B cell (primary cell): ENCODE data around the gene CABLES2. TPM values are rescaled to one million over a fixed set of nuclear protein-coding genes. Genes with fewer than 3 reads are reported as not detected.

Experiments
- polyA plus RNA-seq: library from polyadenylated mRNA; depleted of rRNA; stranded (reverse); fragments of >200 nt; gene quantifications from 2 replicates; pipeline ENCODE4 v1.2.3, GENCODE V29; 2012
- total RNA-seq, 2 donors: library from RNA; stranded (reverse); fragments of 120-200 nt in 1 of 2; gene quantifications; 1 replicate in 1 of 2; 2 replicates in 1 of 2; pipeline versions ENCODE4 v1.2.3 to v1.2.4, GENCODE V29; 2013 to 2022

The CABLES2 gene
- total and polyA plus RNA-seq, 2 donors (not counting 1 experiment from before 2014, with no cell fraction given) = 4.8 to 8.2 TPM

Other genes with a start within 250 kb of the CABLES2 start
- gene MTG2, start 224.3 kb downstream of the CABLES2 start, total RNA-seq = 47.6 and 48.4 TPM in 2 replicates
- gene MTG2, start 224.3 kb downstream of the CABLES2 start, polyA plus RNA-seq = 24.9 and 29.6 TPM in 2 replicates
- gene HRH3, start 187.0 kb downstream of the CABLES2 start, total RNA-seq = not detected in 2 replicates
- gene HRH3, start 187.0 kb downstream of the CABLES2 start, polyA plus RNA-seq = not detected in 2 replicates
- 74.3 and 76.6 TPM in 2 replicates for gene OSBPL2, start 168.8 kb downstream of the CABLES2 start, total RNA-seq
- 28.1 and 53.3 TPM in 2 replicates for gene OSBPL2, start 168.8 kb downstream of the CABLES2 start, polyA plus RNA-seq
- 64.2 and 73.9 TPM in 2 replicates for gene ADRM1, start 104.3 kb downstream of the CABLES2 start, total RNA-seq
- gene ADRM1, start 104.3 kb downstream of the CABLES2 start, polyA plus RNA-seq = 63.3 and 87.2 TPM in 2 replicates
- gene LAMA5, start 40.0 kb downstream of the CABLES2 start, total RNA-seq = 83.5 and 89.7 TPM in 2 replicates
- 25.6 and 52.9 TPM in 2 replicates for gene LAMA5, start 40.0 kb downstream of the CABLES2 start, polyA plus RNA-seq
- 2,429 and 2,653 TPM in 2 replicates for gene RPS21, start 20.2 kb downstream of the CABLES2 start, total RNA-seq
- gene RPS21, start 20.2 kb downstream of the CABLES2 start, polyA plus RNA-seq = 9,603 and 17,028 TPM in 2 replicates
- not detected in 2 replicates for gene RBBP8NL, start 20.3 kb upstream of the CABLES2 start, total RNA-seq
- not detected in 2 replicates for gene RBBP8NL, start 20.3 kb upstream of the CABLES2 start, polyA plus RNA-seq
- not detected in 2 replicates for gene GATA5, start 68.7 kb upstream of the CABLES2 start, total RNA-seq
- not detected in 2 replicates for gene GATA5, start 68.7 kb upstream of the CABLES2 start, polyA plus RNA-seq
- 79.2 and 79.5 TPM in 2 replicates for gene SLCO4A1, start 235.2 kb upstream of the CABLES2 start, total RNA-seq
- gene SLCO4A1, start 235.2 kb upstream of the CABLES2 start, polyA plus RNA-seq = 2.1 and 4.6 TPM in 2 replicates